Measurements from ENCODE around the gene MRPL20. TPM values are rescaled to one million over a fixed set of nuclear protein-coding genes. Genes with fewer than 3 reads are reported as not detected.

The MRPL20 gene
- total and polyA plus RNA-seq, 9 donors: 79.9 to 130 (median 95.0) TPM

GRCh38 chr1:1360506-1361169 is 46.5 kb downstream of the MRPL20 start:
- no peak overlapping the region for H3K4me3 ChIP-seq
- DNase-seq: peak; percentile 35 to 70 (median 42)
- TF ChIP-seq POLR2A (IDR thresholded peaks at IDR 0.05) (no peak), EP300 (IDR thresholded peaks at IDR 0.05) (no peak), CTCF (IDR thresholded peaks at IDR 0.05) (no peak)
- peak overlapping the region; percentile 88 to 92 for H3K27ac ChIP-seq
- 60 to 67% (median 66%) methylated on average over 20 of the region's 20 CpGs for WGBS, 3 donors
- H3K27me3 ChIP-seq: no peaks in the 10 kb centered on the region
- intact Hi-C loops (cut with DNase I): no loop called here
- no peaks in the 10 kb centered on the region for H3K36me3 ChIP-seq
- peaks cover 12% of the 10 kb centered on the region for H3K4me1 ChIP-seq (ENCODE audit: insufficient read depth)
- no peaks in the 10 kb centered on the region for H3K9me3 ChIP-seq

- no peaks in the 10 kb centered on the region for H3K9me3 ChIP-seq
- no peaks in the 10 kb centered on the region for H3K36me3 ChIP-seq
- peak overlapping the region; percentile 88 to 92 for H3K27ac ChIP-seq
- WGBS, 3 donors: 41 to 46% (median 43%) methylated on average over 27 to 28 of the region's 28 CpGs
- peaks cover 12% of the 10 kb centered on the region for H3K4me1 ChIP-seq (ENCODE audit: insufficient read depth)
- H3K4me3 ChIP-seq: no peak overlapping the region
- intact Hi-C loops (cut with DNase I): no loop called here
- no peaks in the 10 kb centered on the region for H3K27me3 ChIP-seq
- TF ChIP-seq CTCF (IDR thresholded peaks at IDR 0.05) (no peak), POLR2A (IDR thresholded peaks at IDR 0.05) (no peak), EP300 (IDR thresholded peaks at IDR 0.05) (no peak)
- DNase-seq: peak; percentile 42 to 73 (median 64)
These were observed 47.2 kb downstream of the MRPL20 start for GRCh38 chr1:1359664-1360468.

GRCh38 chr1:1359308-1359663 is 47.8 kb downstream of the MRPL20 start:
- intact Hi-C loops (cut with DNase I): no loop called here
- peaks cover 12% of the 10 kb centered on the region for H3K4me1 ChIP-seq (ENCODE audit: insufficient read depth)

More at GRCh38 chr1:1359308-1359663, 47.8 kb downstream of the MRPL20 start:
- Histone ChIP-seq H3K27ac (peak overlapping the region; percentile 88 to 92), H3K36me3 (no peaks in the 10 kb centered on the region), H3K9me3 (no peaks in the 10 kb centered on the region), H3K4me3 (no peak overlapping the region), H3K27me3 (no peaks in the 10 kb centered on the region)
- peak in 2 of 5 donors; percentile 39 to 61 for DNase-seq
- 31 to 42% (median 41%) methylated on average over 6 of the region's 6 CpGs for WGBS, 3 donors
- TF ChIP-seq EP300 (IDR thresholded peaks at IDR 0.05): no peak
- no peak for TF ChIP-seq POLR2A (IDR thresholded peaks at IDR 0.05)
- no peak for TF ChIP-seq CTCF (IDR thresholded peaks at IDR 0.05)
